ENCODE measurements around the gene GDF2. TPM values are rescaled to one million over a fixed set of nuclear protein-coding genes. Genes with fewer than 3 reads are reported as not detected.
A peak's percentile ranks its signal among the peaks of the same experiment; 100 is the strongest.

Gene GDF2
- total RNA-seq, 1 experiment from 2014 or later, result not detected

GRCh38 chr10:47317251-47317650, 5.0 kb upstream of the GDF2 start:
- H4K20me1 ChIP-seq (ENCODE audit: control insufficient read depth, insufficient read depth, insufficient read length), result no peaks in the 10 kb centered on the region
- H3K9me3 Mint-ChIP-seq, result no peaks in the 10 kb centered on the region; a peak in 3 of 5 replicates

More at GRCh38 chr10:47317251-47317650, 5.0 kb upstream of the GDF2 start:
- no peak for DNase-seq
- Mint-ChIP-seq H3K4me3 (no peak overlapping the region), H3K27ac (peak overlapping the region in 1 of 3 experiments; percentile 52; a peak in 1 of 7 replicates), H3K27me3 (ENCODE audit: low read depth) (peaks cover 2% of the 10 kb centered on the region), H3K36me3 (ENCODE audit: insufficient read depth in 1 of 3, low read depth in 3 of 3) (no peaks in the 10 kb centered on the region; a peak in 1 of 7 replicates), H3K4me1 (no peaks in the 10 kb centered on the region)
- Histone ChIP-seq H3K79me2 (ENCODE audit: insufficient read depth, low read length) (no peaks in the 10 kb centered on the region), H4K8ac (replicated peaks; ENCODE audit: insufficient read length, low read depth, low read length) (no peak overlapping the region), H4K91ac (ENCODE audit: insufficient read length, low read depth, low read length) (no peak overlapping the region), H3K27ac (ENCODE audit: insufficient read length, low read depth, low read length) (no peak overlapping the region), H4K5ac (ENCODE audit: insufficient read length, low read depth, low read length) (no peak overlapping the region), H2AK5ac (ENCODE audit: insufficient read length, low read length) (no peak overlapping the region), H2BK120ac (ENCODE audit: low read depth, low read length, poor library complexity, severe bottlenecking) (no peak overlapping the region), H3K23ac (ENCODE audit: insufficient read length, low read depth, low read length) (no peak overlapping the region), H2AFZ (ENCODE audit: low read length) (no peak overlapping the region), H2BK20ac (ENCODE audit: low read depth, low read length, poor library complexity, severe bottlenecking) (no peak overlapping the region), H3K27me3 (ENCODE audit: insufficient read depth, low read length) (no peaks in the 10 kb centered on the region), H3K14ac (ENCODE audit: insufficient read depth, low read length) (no peak overlapping the region), H3K56ac (ENCODE audit: insufficient read length, low read depth, low read length) (no peak overlapping the region), H3K18ac (ENCODE audit: insufficient read length, low read depth, low read length) (no peak overlapping the region), H3K9ac (ENCODE audit: extremely low read depth, insufficient read length, low read length) (no peak overlapping the region), H3T11ph (ENCODE audit: low read length) (no peak overlapping the region), H2BK5ac (ENCODE audit: insufficient read length, low read length) (no peak overlapping the region), H3K4me2 (ENCODE audit: insufficient read depth, insufficient read length, low read length) (no peak overlapping the region), H3K23me2 (ENCODE audit: insufficient read length, low read depth, low read length, poor library complexity, severe bottlenecking) (no peaks in the 10 kb centered on the region), H3K4me1 (ENCODE audit: insufficient read depth, low read length) (no peaks in the 10 kb centered on the region; the same call in 1 of the 2 replicates), H2BK12ac (ENCODE audit: insufficient read length, low read depth, low read length) (no peak overlapping the region), H3K79me1 (ENCODE audit: insufficient read depth, low read depth, low read length, poor library complexity, severe bottlenecking) (no peaks in the 10 kb centered on the region), H3K9me3 (ENCODE audit: control insufficient read depth, low read depth, low read length) (no peaks in the 10 kb centered on the region), H3K4ac (ENCODE audit: low read depth, low read length) (no peak overlapping the region), H2BK15ac (ENCODE audit: low read depth, low read length) (no peak overlapping the region)
- no peak for TF ChIP-seq CTCF (conservative IDR thresholded peaks at IDR 0.05)
- no CpG with 5 or more reads among the region's 4 CpGs for WGBS (ENCODE audit: extremely low coverage, insufficient read length, low lambda C conversion rate)
